Measurements from ENCODE around the gene ATP4B. TPM values are rescaled to one million over a fixed set of nuclear protein-coding genes. Genes with fewer than 3 reads are reported as not detected.

Gene ATP4B
- total and polyA plus RNA-seq, 2 experiments from 2014 or later = not detected

GRCh38 chr13:113639616-113640262 is 18.3 kb downstream of the ATP4B start:
- Histone ChIP-seq H3K4me1 (ENCODE audit: insufficient read depth) (no peaks in the 10 kb centered on the region), H3F3A (ENCODE audit: insufficient read depth) (0 out of 2 replicates have a peak, but pooled peaks cover 5% of the 10 kb centered on the region), H4K20me1 (ENCODE audit: insufficient read depth) (no peaks in the 10 kb centered on the region), H3K4me3 (no peak overlapping the region), H3K9me2 (ENCODE audit: insufficient read depth) (no peaks in the 10 kb centered on the region), H2AFZ (no peak overlapping the region), H3K9ac (no peak overlapping the region), H3K27me3 (replicated peaks; ENCODE audit: insufficient read depth) (no peaks in the 10 kb centered on the region), H3K36me3 (ENCODE audit: low read depth) (peaks cover 23% of the 10 kb centered on the region; the same call in 1 of the 2 replicates), H3K4me2 (ENCODE audit: unreplicated experiment) (no peak overlapping the region), H3K79me2 (ENCODE audit: insufficient read depth) (no peaks in the 10 kb centered on the region), H3K9me3 (ENCODE audit: low read depth) (no peaks in the 10 kb centered on the region), H3K27ac (no peak overlapping the region)
- WGBS, 2 experiments (ENCODE audit: low coverage in 1 of 2, low lambda C conversion rate in 2 of 2, missing lambda C conversion rate in 2 of 2) = 74 to 79% methylated on average over 26 to 27 of the region's 27 CpGs
- in situ Hi-C loops (cut with MboI) = no loop called here
- peak; percentile 38 for DNase-seq
- TF ChIP-seq EZH2phosphoT487 (IDR thresholded peaks at IDR 0.05; ENCODE audit: insufficient read depth, low read depth) (no peak), EZH2 (IDR thresholded peaks at IDR 0.05; ENCODE audit: insufficient read depth, poor library complexity, severe bottlenecking) (no peak)

- 97 to 99% methylated on average over 8 of the region's 8 CpGs for WGBS, 2 experiments (ENCODE audit: low coverage in 1 of 2, low lambda C conversion rate in 2 of 2, missing lambda C conversion rate in 2 of 2)
- no peak overlapping the region for H3K4me3 ChIP-seq
- DNase-seq = no peak
- no peaks in the 10 kb centered on the region for H3K9me2 ChIP-seq (ENCODE audit: insufficient read depth)
- H2AFZ ChIP-seq = no peak overlapping the region
- no peaks in the 10 kb centered on the region for H3K27me3 ChIP-seq (replicated peaks; ENCODE audit: insufficient read depth)
- no peak overlapping the region for H3K27ac ChIP-seq
- H3K4me1 ChIP-seq (ENCODE audit: insufficient read depth) = no peaks in the 10 kb centered on the region
- H3K9ac ChIP-seq = no peak overlapping the region
- H3K9me3 ChIP-seq (ENCODE audit: low read depth) = no peaks in the 10 kb centered on the region
- 0 out of 2 replicates have a peak, but pooled peaks cover 5% of the 10 kb centered on the region for H3F3A ChIP-seq (ENCODE audit: insufficient read depth)
- TF ChIP-seq EZH2 (IDR thresholded peaks at IDR 0.05; ENCODE audit: insufficient read depth, poor library complexity, severe bottlenecking) = no peak
- no peak for TF ChIP-seq EZH2phosphoT487 (IDR thresholded peaks at IDR 0.05; ENCODE audit: insufficient read depth, low read depth)
- H3K4me2 ChIP-seq (ENCODE audit: unreplicated experiment) = no peak overlapping the region
- no peaks in the 10 kb centered on the region for H4K20me1 ChIP-seq (ENCODE audit: insufficient read depth)
- H3K79me2 ChIP-seq (ENCODE audit: insufficient read depth) = no peaks in the 10 kb centered on the region
- H3K36me3 ChIP-seq (ENCODE audit: low read depth) = peaks cover 31% of the 10 kb centered on the region; the same call in 1 of the 2 replicates
- in situ Hi-C loops (cut with MboI) = no loop called here
Measured at GRCh38 chr13:113638806-113639205, 19.2 kb downstream of the ATP4B start.

GRCh38 chr13:113638173-113638746 is 19.7 kb downstream of the ATP4B start:
- H3F3A ChIP-seq (ENCODE audit: insufficient read depth) = 0 out of 2 replicates have a peak, but pooled peaks cover 5% of the 10 kb centered on the region
- no peak overlapping the region for H3K4me3 ChIP-seq
- TF ChIP-seq EZH2 (IDR thresholded peaks at IDR 0.05; ENCODE audit: insufficient read depth, poor library complexity, severe bottlenecking) (no peak), EZH2phosphoT487 (IDR thresholded peaks at IDR 0.05; ENCODE audit: insufficient read depth, low read depth) (no peak)
- no peaks in the 10 kb centered on the region for H3K9me3 ChIP-seq (ENCODE audit: low read depth)
- no peaks in the 10 kb centered on the region for H4K20me1 ChIP-seq (ENCODE audit: insufficient read depth)
- H3K9ac ChIP-seq = no peak overlapping the region
- no peaks in the 10 kb centered on the region for H3K27me3 ChIP-seq (replicated peaks; ENCODE audit: insufficient read depth)
- H3K36me3 ChIP-seq (ENCODE audit: low read depth) = peaks cover 31% of the 10 kb centered on the region; the same call in 1 of the 2 replicates
- no peaks in the 10 kb centered on the region for H3K79me2 ChIP-seq (ENCODE audit: insufficient read depth)
- no peak overlapping the region for H3K4me2 ChIP-seq (ENCODE audit: unreplicated experiment)
- in situ Hi-C loops (cut with MboI) = no loop called here
- no peak overlapping the region for H2AFZ ChIP-seq
- H3K9me2 ChIP-seq (ENCODE audit: insufficient read depth) = no peaks in the 10 kb centered on the region
- 98% methylated on average over 36 to 37 of the region's 37 CpGs for WGBS, 2 experiments (ENCODE audit: low coverage in 1 of 2, low lambda C conversion rate in 2 of 2, missing lambda C conversion rate in 2 of 2)
- H3K4me1 ChIP-seq (ENCODE audit: insufficient read depth) = no peaks in the 10 kb centered on the region
- DNase-seq = no peak
- no peak overlapping the region for H3K27ac ChIP-seq

- no peak overlapping the region for H3K27ac ChIP-seq
- H3K9me2 ChIP-seq (ENCODE audit: insufficient read depth) = no peaks in the 10 kb centered on the region
- no peak overlapping the region for H3K9ac ChIP-seq
- 94 to 95% methylated on average over 28 to 30 of the region's 30 CpGs for WGBS, 2 experiments (ENCODE audit: low coverage in 1 of 2, low lambda C conversion rate in 2 of 2, missing lambda C conversion rate in 2 of 2)
- in situ Hi-C loops (cut with MboI) = no loop called here
- H3K79me2 ChIP-seq (ENCODE audit: insufficient read depth) = 0 out of 2 replicates have a peak, but pooled peaks cover 6% of the 10 kb centered on the region
- H2AFZ ChIP-seq = no peak overlapping the region
- no peak overlapping the region for H3K4me3 ChIP-seq
- no peak overlapping the region for H3K4me2 ChIP-seq (ENCODE audit: unreplicated experiment)
- H3K27me3 ChIP-seq (replicated peaks; ENCODE audit: insufficient read depth) = no peaks in the 10 kb centered on the region
- DNase-seq = no peak
- TF ChIP-seq EZH2 (IDR thresholded peaks at IDR 0.05; ENCODE audit: insufficient read depth, poor library complexity, severe bottlenecking) (no peak), EZH2phosphoT487 (IDR thresholded peaks at IDR 0.05; ENCODE audit: insufficient read depth, low read depth) (no peak)
- peaks cover 31% of the 10 kb centered on the region; the same call in 1 of the 2 replicates for H3K36me3 ChIP-seq (ENCODE audit: low read depth)
- no peaks in the 10 kb centered on the region for H3K9me3 ChIP-seq (ENCODE audit: low read depth)
- H3F3A ChIP-seq (ENCODE audit: insufficient read depth) = 0 out of 2 replicates have a peak, but pooled peaks cover 5% of the 10 kb centered on the region
- no peaks in the 10 kb centered on the region for H3K4me1 ChIP-seq (ENCODE audit: insufficient read depth)
- H4K20me1 ChIP-seq (ENCODE audit: insufficient read depth) = no peaks in the 10 kb centered on the region
Measured at GRCh38 chr13:113637262-113638160, 20.5 kb downstream of the ATP4B start.

All from GM23248 (cell line).